HEK293 (cell line): Measurements from ENCODE around the gene MBNL2.

Source experiments
- ZEB2 ChIP-seq: fragments of 450-650 bp; formaldehyde crosslinking; IDR thresholded peaks from 2 replicates; pipeline ENCODE4 v1.5.1; 2016; ENCODE audit warnings: missing biosample characterization, missing genetic modification characterization
- ZNF302 ChIP-seq: fragments of 450-650 bp; formaldehyde crosslinking; IDR thresholded peaks from 2 replicates; pipeline ENCODE4 v1.5.1; 2016; ENCODE audit warnings: missing biosample characterization, missing genetic modification characterization, low read depth
- TF ChIP-seq, protein P1 (sequence below): fragments of 450-650 bp; formaldehyde crosslinking; IDR thresholded peaks from 2 replicates; pipeline ENCODE4 v1.5.1; 2016; ENCODE audit warnings: missing biosample characterization, missing genetic modification characterization, low read depth
- TF ChIP-seq, protein P2 (sequence below): fragments of 450-650 bp; formaldehyde crosslinking; IDR thresholded peaks from 2 replicates; pipeline ENCODE4 v1.5.1; 2017; ENCODE audit warnings: missing biosample characterization, mild to moderate bottlenecking, missing genetic modification characterization, moderate library complexity

DNA sequence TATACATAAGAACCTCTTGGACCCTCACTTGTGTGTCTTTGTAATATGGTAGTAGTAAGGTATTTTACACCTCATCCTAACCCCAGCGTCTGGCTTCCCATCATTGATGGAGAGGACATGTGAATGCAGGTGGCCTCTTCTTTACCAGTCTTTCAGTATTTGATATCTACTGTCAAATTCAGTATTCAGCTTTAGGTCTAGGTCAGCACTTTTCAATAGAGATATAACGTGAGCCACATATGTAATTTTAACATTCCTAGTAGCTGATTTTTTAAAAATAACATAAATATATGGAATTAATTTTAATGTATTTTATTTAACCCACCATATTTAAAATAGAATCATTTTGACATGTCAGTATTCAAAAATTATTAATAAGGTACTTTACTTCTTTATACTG is 214.7 kb downstream of the MBNL2 start:
- TF ChIP-seq ZNF302 (tag by site-specific recombination), result no peak
- no peak for TF ChIP-seq ZEB2
- TF ChIP-seq, protein P1, sequence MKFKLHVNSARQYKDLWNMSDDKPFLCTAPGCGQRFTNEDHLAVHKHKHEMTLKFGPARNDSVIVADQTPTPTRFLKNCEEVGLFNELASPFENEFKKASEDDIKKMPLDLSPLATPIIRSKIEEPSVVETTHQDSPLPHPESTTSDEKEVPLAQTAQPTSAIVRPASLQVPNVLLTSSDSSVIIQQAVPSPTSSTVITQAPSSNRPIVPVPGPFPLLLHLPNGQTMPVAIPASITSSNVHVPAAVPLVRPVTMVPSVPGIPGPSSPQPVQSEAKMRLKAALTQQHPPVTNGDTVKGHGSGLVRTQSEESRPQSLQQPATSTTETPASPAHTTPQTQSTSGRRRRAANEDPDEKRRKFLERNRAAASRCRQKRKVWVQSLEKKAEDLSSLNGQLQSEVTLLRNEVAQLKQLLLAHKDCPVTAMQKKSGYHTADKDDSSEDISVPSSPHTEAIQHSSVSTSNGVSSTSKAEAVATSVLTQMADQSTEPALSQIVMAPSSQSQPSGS, result no peak
- TF ChIP-seq, protein P2, sequence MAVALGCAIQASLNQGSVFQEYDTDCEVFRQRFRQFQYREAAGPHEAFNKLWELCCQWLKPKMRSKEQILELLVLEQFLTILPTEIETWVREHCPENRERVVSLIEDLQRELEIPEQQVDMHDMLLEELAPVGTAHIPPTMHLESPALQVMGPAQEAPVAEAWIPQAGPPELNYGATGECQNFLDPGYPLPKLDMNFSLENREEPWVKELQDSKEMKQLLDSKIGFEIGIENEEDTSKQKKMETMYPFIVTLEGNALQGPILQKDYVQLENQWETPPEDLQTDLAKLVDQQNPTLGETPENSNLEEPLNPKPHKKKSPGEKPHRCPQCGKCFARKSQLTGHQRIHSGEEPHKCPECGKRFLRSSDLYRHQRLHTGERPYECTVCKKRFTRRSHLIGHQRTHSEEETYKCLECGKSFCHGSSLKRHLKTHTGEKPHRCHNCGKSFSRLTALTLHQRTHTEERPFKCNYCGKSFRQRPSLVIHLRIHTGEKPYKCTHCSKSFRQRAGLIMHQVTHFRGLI, result no peak
